GM04504 (cell line): ENCODE measurements around the gene CAV2.

Experiments used
- DNase-seq: peaks from one replicate; pipeline ENCODE4 v3.0.0-alpha.2; 2012; ENCODE audit warnings: low read depth

The CAV2 gene

GRCh38 chr7:116495736-116496135 is 3.8 kb upstream of the CAV2 start:
- DNase-seq = no peak

GRCh38 chr7:116496653-116497052 is 2.9 kb upstream of the CAV2 start:
- no peak for DNase-seq

DNA sequence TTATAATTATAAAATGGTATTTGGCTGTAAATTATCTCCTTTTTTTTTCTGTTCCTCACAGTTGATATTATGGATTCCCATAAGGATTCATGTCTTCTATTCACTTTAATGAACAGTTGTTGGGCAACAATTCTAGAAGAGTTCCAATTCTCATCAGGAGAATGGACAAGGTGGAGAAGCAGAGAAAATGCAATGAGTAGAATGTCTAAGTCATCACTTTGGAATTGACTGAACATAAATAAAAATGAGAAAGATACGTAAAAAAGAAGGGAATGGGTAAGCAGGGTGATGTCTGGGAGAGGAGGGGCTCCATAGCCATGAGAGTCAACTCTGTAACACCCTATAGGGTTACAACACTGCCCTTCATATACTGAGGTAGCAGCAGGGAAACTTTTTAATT is 1.8 kb upstream of the CAV2 start:
- no peak for DNase-seq

DNA sequence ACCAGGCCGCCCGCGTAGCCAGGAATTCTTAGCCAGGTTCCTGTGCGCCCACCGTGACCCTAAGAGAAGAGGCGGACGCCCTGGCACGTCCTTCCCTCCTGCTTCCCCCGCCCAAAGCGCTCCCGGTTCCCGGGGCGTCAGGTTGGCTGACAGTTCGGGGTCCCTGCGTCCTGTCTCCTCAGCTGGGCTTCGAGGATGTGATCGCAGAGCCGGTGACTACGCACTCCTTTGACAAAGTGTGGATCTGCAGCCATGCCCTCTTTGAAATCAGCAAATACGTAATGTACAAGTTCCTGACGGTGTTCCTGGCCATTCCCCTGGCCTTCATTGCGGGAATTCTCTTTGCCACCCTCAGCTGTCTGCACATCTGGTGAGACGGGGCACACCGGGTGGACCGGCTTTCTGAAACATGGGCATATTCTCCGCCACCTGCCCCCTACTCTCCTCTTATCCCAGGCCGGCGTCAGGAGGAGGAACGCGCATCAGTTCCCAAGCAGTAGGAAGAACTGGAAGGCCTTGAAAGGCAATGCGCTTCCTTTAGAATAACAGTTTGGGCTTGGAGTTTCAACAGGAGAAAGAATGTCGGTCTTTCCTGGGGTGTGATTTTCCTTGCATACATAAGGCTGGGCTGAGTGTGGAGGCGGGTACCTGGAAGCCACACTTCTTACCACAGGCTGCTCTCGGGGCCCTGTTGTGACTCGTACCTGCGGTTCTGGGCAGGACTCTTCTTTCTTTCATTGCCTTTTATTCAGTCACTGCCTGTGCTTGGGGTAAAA is 728 bp downstream of the CAV2 start:
- no peak for DNase-seq

DNA sequence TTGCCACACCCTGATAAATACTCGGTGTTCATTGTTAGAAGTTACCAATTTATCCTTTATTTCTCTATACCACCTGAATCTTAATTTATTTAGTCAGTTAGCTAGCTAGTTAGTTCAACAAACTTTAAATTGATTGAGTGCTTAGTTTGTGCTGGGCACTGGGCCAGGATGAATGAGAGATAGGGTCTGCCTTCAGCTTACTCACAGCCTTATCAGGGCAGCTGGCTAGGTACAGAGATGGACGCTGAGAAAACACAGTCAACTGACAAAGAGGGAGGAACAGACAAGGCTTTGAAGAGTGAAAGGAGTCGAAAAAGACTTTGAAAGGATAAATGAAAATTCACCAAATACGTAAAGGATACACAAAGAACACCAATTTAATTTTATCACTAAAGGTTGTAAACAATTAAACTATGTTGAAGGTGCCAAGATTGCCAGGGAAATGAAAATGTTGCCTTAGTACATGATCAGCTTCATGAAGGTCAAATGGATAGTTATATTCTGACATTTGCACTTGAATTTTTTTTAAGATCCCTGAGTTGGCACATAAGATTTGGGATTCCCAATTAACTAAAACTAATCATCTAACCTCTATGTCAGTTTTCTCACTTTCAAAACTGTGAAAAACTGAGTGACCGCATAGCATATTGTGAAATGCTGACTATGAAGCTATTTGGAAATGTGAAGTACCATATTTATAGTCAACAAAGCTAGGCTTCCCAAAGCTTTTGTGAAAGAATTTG is 2.1 kb downstream of the CAV2 start:
- no peak for DNase-seq

DNA sequence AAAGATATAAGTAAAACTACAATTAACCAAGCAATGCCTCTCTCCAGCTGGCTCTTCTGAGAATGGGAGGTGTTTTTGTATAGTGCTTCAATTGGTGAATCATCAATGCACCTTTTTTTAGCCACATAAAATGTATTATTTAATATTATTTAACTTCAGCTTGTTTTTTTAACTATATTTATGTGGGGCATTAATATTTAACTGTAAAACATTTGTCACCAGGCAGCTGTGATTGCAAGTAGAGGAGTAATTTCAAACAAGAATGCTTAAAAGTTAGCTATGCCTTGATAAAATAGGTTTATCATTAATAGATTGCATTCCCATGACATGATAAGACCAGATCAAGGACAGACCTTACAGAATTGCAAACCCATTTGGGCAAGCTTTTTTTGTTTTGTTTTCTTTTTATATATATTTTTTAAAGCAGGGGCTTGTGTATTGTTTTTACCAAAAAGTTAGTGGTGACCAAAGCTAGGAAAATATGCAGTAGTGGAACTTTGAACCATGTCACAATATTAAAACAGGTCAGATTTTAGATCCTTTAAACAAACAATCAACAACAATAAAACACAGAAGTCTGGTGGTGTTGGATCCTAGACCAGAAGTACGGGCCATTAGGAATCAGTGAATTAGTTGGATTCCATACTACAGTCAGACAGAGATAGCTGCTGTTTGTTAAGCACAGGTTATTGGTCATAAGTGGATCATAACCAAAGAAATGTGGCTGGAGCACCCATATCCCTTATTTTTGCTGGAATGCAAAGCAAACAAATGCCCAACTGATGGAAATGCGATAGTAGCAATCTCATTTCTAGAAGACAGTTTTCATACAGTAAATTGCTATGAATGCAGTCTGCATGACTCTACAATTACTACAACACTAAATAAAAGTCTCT is 2.9 kb downstream of the CAV2 start:
- no peak for DNase-seq

GRCh38 chr7:116503835-116504234 is 4.3 kb downstream of the CAV2 start:
- DNase-seq = no peak

DNA sequence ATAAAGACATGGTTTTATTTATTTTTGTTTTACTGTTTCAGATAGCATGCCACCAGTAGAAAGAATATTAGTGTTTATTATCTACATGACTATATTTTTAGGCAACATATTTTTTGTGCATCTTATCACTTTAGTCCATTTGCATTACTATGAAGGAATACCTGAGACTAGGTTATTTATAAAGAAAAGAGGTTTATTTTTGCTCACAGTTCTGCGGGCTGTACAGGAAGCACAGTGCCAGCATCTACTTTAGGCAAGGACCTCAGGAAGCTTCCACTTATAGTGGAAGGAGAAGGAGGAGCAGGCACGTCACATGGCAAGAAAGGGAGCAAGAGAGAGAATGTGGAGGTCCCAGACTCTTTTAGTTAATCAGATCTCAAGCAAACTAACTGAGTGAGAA is 5.7 kb downstream of the CAV2 start:
- DNase-seq = no peak

DNA sequence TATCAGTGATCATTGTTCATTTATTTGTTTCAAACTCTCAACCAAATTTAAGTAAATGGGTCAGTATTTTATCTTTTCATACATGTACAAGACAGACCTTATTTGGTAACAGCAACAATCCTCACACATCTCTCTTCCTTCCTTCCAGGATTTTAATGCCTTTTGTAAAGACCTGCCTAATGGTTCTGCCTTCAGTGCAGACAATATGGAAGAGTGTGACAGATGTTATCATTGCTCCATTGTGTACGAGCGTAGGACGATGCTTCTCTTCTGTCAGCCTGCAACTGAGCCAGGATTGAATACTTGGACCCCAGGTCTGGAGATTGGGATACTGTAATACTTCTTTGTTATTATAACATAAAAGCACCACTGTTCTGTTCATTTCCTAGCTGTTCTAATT is 6.3 kb downstream of the CAV2 start:
- DNase-seq = no peak

- DNase-seq = no peak
These were observed 10.5 kb downstream of the CAV2 start for GRCh38 chr7:116509982-116510579.

GRCh38 chr7:116510795-116511194 is 11.3 kb downstream of the CAV2 start:
- no peak for DNase-seq

DNA sequence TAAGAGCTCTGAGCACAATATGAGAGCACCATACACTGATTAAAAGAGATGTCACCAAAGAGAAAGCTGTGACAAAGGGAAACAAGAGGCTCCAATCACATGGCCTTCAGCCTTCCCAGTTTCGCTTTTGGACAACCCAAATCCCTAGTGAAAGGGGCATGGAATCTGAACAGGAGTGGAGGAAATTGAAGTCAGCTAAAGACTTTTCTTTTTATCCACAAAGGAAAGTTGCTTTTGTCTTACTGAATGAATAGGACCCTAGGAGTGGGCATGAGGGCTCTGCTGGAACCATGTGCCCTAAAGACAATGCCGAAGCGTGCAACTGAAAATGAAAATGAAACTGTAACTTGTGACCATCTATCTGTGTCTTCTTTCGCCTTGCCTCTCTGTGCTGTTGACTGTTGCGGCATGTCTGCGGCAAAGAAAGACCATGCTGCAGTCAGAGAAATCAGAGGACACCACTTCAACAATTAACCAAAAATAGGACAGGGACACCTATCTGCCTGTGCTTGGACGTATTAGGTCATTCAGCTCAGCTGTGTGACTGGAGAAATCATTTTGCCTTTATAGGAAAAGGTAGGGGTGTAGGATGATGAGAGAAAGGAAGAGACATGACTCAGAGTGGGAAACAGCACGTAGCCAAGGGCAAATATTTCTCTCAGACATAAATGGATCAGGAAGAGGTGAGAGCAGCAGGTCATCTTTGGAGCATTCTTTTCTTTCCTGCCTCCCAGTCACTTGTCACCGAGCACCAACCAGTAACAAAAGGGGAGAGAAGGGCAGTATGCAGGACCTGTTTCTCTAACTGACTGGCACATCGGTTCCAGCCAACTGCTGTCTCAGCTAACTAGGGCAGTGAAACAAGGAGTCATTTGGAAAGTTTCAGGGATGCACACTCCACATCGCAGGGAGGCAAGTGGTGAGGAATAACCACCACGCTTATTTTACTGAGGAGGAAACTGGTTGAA is 12.3 kb downstream of the CAV2 start:
- DNase-seq = no peak

GRCh38 chr7:116512520-116513188 is 13.1 kb downstream of the CAV2 start:
- no peak for DNase-seq

- no peak for DNase-seq
These were observed 16.0 kb downstream of the CAV2 start for GRCh38 chr7:116515584-116515983.

- DNase-seq = no peak
These were observed 16.8 kb downstream of the CAV2 start for GRCh38 chr7:116516324-116516723.

DNA sequence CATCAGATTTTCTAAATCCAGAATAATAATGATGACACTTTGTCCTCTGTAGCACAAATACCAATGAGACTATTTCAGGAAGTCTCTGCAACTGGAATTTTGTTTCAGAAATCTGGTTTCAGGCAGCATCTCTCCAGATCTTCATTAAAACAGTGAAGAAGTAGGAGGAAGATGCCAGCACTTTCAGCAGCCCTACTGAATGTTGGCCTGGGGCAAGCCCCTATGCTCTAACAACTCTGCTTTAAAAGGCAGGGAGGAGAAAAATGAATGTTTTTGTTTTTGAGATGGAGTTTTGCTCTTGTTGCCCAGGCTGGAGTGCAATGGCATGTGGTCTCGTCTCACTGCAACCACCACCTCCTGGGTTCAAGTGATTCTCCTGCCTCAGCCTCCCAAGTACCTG is 18.1 kb downstream of the CAV2 start:
- DNase-seq = no peak

- DNase-seq = no peak
These were observed 19.4 kb downstream of the CAV2 start for GRCh38 chr7:116518961-116519360.

GRCh38 chr7:116521046-116521664 is 21.6 kb downstream of the CAV2 start:
- DNase-seq = no peak

- no peak for DNase-seq
These were observed 22.7 kb downstream of the CAV2 start for GRCh38 chr7:116522247-116522646.

- no peak for DNase-seq
These were observed 24.7 kb downstream of the CAV2 start for GRCh38 chr7:116524221-116524608.
